HG03095 (cell line): Measurements from ENCODE around the gene VAPA.

ENCODE experiments used
- ATAC-seq: cut with Tn5 transposase; IDR thresholded peaks from one replicate; pipeline ENCODE4 v1.9.1; 2021; ENCODE audit warnings: moderate library complexity; ENCODE audit not compliant: unreplicated experiment

Gene VAPA

GRCh38 chr18:9913526-9914333 lies at the start of gene VAPA:
TSS of gene VAPA (plus strand) at chr18:9914016. CDS start at chr18:9914257, 241 bp downstream.
- ATAC-seq, result peak; percentile 78

GRCh38 chr18:9865764-9866490 lies 47.9 kb upstream of the VAPA start:
- no peak for ATAC-seq

- no peak for ATAC-seq
Observed at GRCh38 chr18:9866627-9867026, 47.2 kb upstream of the VAPA start.

- ATAC-seq, result no peak
Observed at GRCh38 chr18:9867071-9867594, 46.7 kb upstream of the VAPA start.

GRCh38 chr18:9868857-9869714 lies 44.7 kb upstream of the VAPA start:
- no peak for ATAC-seq

- no peak for ATAC-seq
Observed at GRCh38 chr18:9869715-9870430, 43.9 kb upstream of the VAPA start.

GRCh38 chr18:9870431-9871008 lies 43.3 kb upstream of the VAPA start:
- no peak for ATAC-seq

- ATAC-seq, result no peak
Observed at GRCh38 chr18:9871244-9871746, 42.5 kb upstream of the VAPA start.

GRCh38 chr18:9872823-9873222 lies 41.0 kb upstream of the VAPA start:
- ATAC-seq, result no peak

- ATAC-seq, result no peak
Observed at GRCh38 chr18:9874728-9875127, 39.1 kb upstream of the VAPA start.

GRCh38 chr18:9876212-9876866 lies 37.5 kb upstream of the VAPA start:
- no peak for ATAC-seq

GRCh38 chr18:9876867-9877654 lies 36.8 kb upstream of the VAPA start:
- no peak for ATAC-seq

- no peak for ATAC-seq
Observed at GRCh38 chr18:9877655-9878014, 36.2 kb upstream of the VAPA start.

- ATAC-seq, result no peak
Observed at GRCh38 chr18:9878095-9878494, 35.7 kb upstream of the VAPA start.

- ATAC-seq, result no peak
Observed at GRCh38 chr18:9878783-9879242, 35.0 kb upstream of the VAPA start.

- no peak for ATAC-seq
Observed at GRCh38 chr18:9884090-9884489, 29.7 kb upstream of the VAPA start.

GRCh38 chr18:9884532-9885140 lies 29.2 kb upstream of the VAPA start:
- ATAC-seq, result no peak
